ENCODE data around the gene RARB.

The RARB gene

GRCh38 chr3:25619382-25619781 lies 191.3 kb downstream of the RARB start:
- no peak for DNase-seq

DNA sequence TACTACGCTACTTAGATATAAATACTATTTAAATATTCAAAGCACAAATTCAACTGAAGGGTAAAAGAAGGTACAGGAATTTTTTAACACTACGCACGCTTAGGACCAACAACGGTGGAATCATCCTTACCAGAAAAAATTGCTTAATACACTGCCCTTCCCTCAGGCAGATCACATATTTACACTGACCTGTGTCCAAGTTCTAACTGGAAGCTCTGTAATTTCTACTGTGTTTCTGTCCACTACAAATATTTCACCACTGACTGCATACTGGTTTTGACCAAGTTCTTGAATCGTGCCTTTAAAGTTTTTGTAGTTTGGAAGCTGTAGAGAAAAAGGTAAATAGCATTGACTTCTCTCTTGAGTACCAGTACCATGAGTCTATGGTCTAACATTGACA lies 192.4 kb downstream of the RARB start:
- DNase-seq, result no peak

- DNase-seq, result no peak
These were observed 193.0 kb downstream of the RARB start for GRCh38 chr3:25621087-25621486.

GRCh38 chr3:25631989-25632388 lies 203.9 kb downstream of the RARB start:
- DNase-seq, result no peak

DNA sequence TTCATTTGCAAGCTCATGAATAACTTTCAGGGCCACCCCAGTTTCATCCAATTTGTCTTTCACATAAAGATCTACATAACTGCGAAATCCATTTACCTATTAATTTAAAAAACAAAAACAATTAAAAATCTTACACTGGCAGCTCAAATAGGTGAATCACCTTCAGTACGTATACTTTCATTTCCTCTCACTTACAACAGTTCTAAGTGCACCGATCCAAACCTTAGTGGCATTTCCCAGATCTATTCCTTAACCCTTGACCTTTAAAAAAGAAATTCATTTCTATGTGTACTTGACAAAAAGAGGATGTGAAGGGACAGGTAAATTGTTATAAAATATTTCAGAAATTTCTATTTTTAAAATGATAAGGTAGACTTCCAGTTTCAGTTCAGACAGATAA lies 205.9 kb downstream of the RARB start:
- DNase-seq, result no peak

DNA sequence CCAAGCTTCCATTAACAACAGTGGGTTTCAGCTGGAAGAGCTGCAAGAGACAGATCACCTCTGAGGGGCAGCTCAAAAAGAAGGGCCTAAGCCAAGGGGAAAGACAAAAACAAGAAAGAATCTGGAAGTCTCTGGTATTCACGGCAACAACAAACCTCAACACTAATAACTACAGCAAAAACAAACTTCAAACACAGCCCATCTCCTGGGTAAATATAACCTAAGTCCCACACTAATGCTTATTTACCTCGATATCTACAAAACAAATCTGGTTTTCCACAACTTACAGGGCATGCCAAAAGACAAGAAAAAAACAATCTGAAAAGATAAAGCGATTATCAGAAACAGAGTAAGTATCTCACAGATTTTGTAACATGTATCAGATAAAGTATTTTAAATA lies 207.0 kb downstream of the RARB start:
- DNase-seq, result no peak

Measured in hippocampal formation (tissue), 2 donors.